A549 (cell line): ENCODE measurements around the gene CHRD.

Experiments used
- BHLHE40 ChIP-seq: IDR thresholded peaks from 2 replicates; pipeline ENCODE4 v1.6.1; 2012; ENCODE audit warnings: low read depth, low read length, inconsistent platforms
- CHD2 ChIP-seq: fragments of 150-350 bp; IDR thresholded peaks from 2 replicates; pipeline ENCODE4 v1.6.1; 2014; ENCODE audit warnings: low read length; ENCODE audit not compliant: partially characterized antibody
- EP300 ChIP-seq, 2 experiments: fragments of >200 bp; sonication (Bioruptor Twin); formaldehyde crosslinking; IDR thresholded peaks; 2 replicates in 1 of 2; 3 replicates in 1 of 2; pipeline ENCODE4 v1.6.1; 2016 to 2017
- MAFK ChIP-seq: fragments of 450-650 bp; IDR thresholded peaks from 2 replicates; pipeline ENCODE4 v1.6.1; 2014; ENCODE audit not compliant: partially characterized antibody
- REST ChIP-seq: fragments of 200-600 bp; sonication (generic); IDR thresholded peaks from 2 replicates; pipeline ENCODE4 v1.6.1; 2016; ENCODE audit warnings: antibody characterized with exemption, mild to moderate bottlenecking, moderate library complexity
- SMC3 ChIP-seq: fragments of >200 bp; sonication (Bioruptor Twin); formaldehyde crosslinking; IDR thresholded peaks from 3 replicates; pipeline ENCODE4 v1.6.1; 2018; ENCODE audit warnings: inconsistent platforms
- TF ChIP-seq, protein P1 (sequence below): fragments of 150-350 bp; IDR thresholded peaks from 2 replicates; pipeline ENCODE4 v1.6.1; 2014; ENCODE audit warnings: low read depth, mild to moderate bottlenecking, low read length
- TF ChIP-seq, protein P2 (sequence below): fragments of >200 bp; sonication (Bioruptor Twin); formaldehyde crosslinking; IDR thresholded peaks from 3 replicates; pipeline ENCODE4 v1.5.1; 2016

GRCh38 chr3:184358124-184358767 lies 21.6 kb upstream of the CHRD start:
- TF ChIP-seq, protein P1, sequence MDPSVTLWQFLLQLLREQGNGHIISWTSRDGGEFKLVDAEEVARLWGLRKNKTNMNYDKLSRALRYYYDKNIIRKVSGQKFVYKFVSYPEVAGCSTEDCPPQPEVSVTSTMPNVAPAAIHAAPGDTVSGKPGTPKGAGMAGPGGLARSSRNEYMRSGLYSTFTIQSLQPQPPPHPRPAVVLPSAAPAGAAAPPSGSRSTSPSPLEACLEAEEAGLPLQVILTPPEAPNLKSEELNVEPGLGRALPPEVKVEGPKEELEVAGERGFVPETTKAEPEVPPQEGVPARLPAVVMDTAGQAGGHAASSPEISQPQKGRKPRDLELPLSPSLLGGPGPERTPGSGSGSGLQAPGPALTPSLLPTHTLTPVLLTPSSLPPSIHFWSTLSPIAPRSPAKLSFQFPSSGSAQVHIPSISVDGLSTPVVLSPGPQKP: no peak
- TF ChIP-seq BHLHE40: no peak
- no peak for TF ChIP-seq MAFK
- TF ChIP-seq EP300 (IDR thresholded peaks at IDR 0.05): no peak
- TF ChIP-seq, protein P2, sequence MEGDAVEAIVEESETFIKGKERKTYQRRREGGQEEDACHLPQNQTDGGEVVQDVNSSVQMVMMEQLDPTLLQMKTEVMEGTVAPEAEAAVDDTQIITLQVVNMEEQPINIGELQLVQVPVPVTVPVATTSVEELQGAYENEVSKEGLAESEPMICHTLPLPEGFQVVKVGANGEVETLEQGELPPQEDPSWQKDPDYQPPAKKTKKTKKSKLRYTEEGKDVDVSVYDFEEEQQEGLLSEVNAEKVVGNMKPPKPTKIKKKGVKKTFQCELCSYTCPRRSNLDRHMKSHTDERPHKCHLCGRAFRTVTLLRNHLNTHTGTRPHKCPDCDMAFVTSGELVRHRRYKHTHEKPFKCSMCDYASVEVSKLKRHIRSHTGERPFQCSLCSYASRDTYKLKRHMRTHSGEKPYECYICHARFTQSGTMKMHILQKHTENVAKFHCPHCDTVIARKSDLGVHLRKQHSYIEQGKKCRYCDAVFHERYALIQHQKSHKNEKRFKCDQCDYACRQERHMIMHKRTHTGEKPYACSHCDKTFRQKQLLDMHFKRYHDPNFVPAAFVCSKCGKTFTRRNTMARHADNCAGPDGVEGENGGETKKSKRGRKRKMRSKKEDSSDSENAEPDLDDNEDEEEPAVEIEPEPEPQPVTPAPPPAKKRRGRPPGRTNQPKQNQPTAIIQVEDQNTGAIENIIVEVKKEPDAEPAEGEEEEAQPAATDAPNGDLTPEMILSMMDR: no peak
- no peak for TF ChIP-seq CHD2
- no peak for TF ChIP-seq SMC3
- no peak for TF ChIP-seq REST
